Small intestine (tissue), 7 donors: Measurements from ENCODE around the gene SDC4. TPM values are rescaled to one million over a fixed set of nuclear protein-coding genes. Genes with fewer than 3 reads are reported as not detected.
A peak's percentile ranks its signal among the peaks of the same experiment; 100 is the strongest.

ENCODE experiments used
- DNase-seq, 2 donors: peaks; one replicate each; pipeline versions ENCODE4 v3.0.0 to v3.0.0-alpha.2; 2013
- FAIRE-seq: peaks from 2 replicates; lab custom pipeline; 2012; peaks lifted over from hg19 to GRCh38; lab: Jason Lieb, UNC
- H3K27ac ChIP-seq, 3 donors: one replicate each; pipeline ENCODE4 v1.5.1; 2013; ENCODE audit warnings: low read length in 2 of 3, mild to moderate bottlenecking in 2 of 3, control low read depth in 1 of 3, inconsistent platforms in 1 of 3, low read depth in 1 of 3, moderate library complexity in 1 of 3
- H3K27me3 ChIP-seq, 3 donors: one replicate each; pipeline ENCODE4 v1.6.1; 2013; ENCODE audit warnings: low read length in 3 of 3, inconsistent platforms in 1 of 3; ENCODE audit not compliant: control insufficient read depth in 3 of 3, insufficient read depth in 3 of 3
- H3K36me3 ChIP-seq, 3 donors: one replicate each; pipeline ENCODE4 v1.6.1; 2013; ENCODE audit warnings: low read length in 3 of 3, inconsistent platforms in 1 of 3, low read depth in 1 of 3, mild to moderate bottlenecking in 1 of 3, moderate library complexity in 1 of 3; ENCODE audit not compliant: control insufficient read depth in 3 of 3, insufficient read depth in 2 of 3
- H3K4me1 ChIP-seq, 3 donors: one replicate each; pipeline ENCODE4 v1.6.1; 2013; ENCODE audit warnings: low read length in 2 of 3, inconsistent platforms in 1 of 3, low read depth in 1 of 3, mild to moderate bottlenecking in 1 of 3, moderate library complexity in 1 of 3; ENCODE audit not compliant: control insufficient read depth in 3 of 3, insufficient read depth in 2 of 3
- H3K4me3 ChIP-seq, 3 donors: one replicate each; pipeline ENCODE4 v1.5.1; 2013; ENCODE audit warnings: low read length in 3 of 3, control low read depth in 1 of 3, inconsistent platforms in 1 of 3, low read depth in 1 of 3, mild to moderate bottlenecking in 1 of 3, moderate library complexity in 1 of 3
- H3K9me3 ChIP-seq, 2 donors: one replicate each; pipeline ENCODE4 v1.6.1; 2013; ENCODE audit warnings: low read depth in 1 of 2, low read length in 1 of 2; ENCODE audit not compliant: control insufficient read depth in 2 of 2, insufficient read depth in 1 of 2
- WGBS, 3 donors: extraction: QIAGEN DNeasy Blood & Tissue Kit; methylation state at CpG; one replicate each; pipeline ENCODE4 v1.1.7; 2013; 5-methylcytosine and 5-hydroxymethylcytosine counted together
- polyA plus RNA-seq, 4 donors: library from polyadenylated mRNA; stranded (reverse) in 3 of 4; unstranded in 1 of 4; fragments of 200-250 nt in 3 of 4; fragments of 120-200 nt in 1 of 4; gene quantifications; one replicate each; pipeline versions ENCODE4 v1.2.1 to v1.2.3, GENCODE V29; 2013
- donor health status: healthy with polysubstance abuse.
- donor health status: control.
- donor health status: control.
- donor health status: Bipolar disorder and iron deficiency.
- donor health status: healthy.

The SDC4 gene
- polyA plus RNA-seq, 4 donors: 14.3 to 95.8 (median 23.5) TPM

DNA sequence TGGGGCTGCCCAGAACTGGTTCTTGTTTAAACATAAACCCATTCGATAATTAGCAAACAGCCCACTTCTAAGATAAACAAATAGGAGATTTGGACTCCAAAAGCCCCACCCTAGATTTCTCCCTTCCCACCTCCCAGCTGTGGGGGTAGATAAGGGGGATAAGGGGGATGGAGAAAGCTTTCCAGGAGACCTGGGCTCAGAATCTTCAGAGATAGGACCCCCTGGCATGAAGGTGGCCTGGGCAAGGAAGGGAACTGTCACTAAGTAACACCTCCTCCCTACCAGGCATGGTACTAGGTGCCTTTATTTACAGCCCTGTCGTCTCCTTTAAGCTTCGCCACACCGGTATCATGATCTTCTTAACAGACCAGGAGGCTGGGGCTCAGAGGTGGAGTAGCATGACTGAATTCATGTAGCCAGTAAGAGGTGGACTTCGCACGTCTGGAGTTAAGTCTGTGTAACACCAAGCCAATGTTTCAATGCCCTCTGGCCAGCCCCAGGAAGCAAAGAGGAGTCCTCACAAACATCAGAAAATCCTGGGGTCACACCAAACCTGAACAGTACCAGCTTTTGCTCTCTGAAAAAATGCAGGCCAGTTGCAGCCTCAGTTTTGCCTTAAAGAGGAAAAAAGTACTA, 4.6 kb downstream of the SDC4 start:
- Histone ChIP-seq H3K27me3 (no peaks in the 10 kb centered on the region), H3K27ac (peak overlapping the region; percentile 94 to 96 (median 95)), H3K4me1 (peaks cover 11 to 74% (median 16%) of the 10 kb centered on the region in 3 donors), H3K9me3 (no peaks in the 10 kb centered on the region), H3K36me3 (peaks cover 0 to 47% (median 0%) of the 10 kb centered on the region in 3 donors), H3K4me3 (peak overlapping the region in 2 of 3 donors; percentile 32 to 87)
- no peak for FAIRE-seq
- 13 to 48% (median 22%) methylated on average over 6 of the region's 6 CpGs for WGBS, 3 donors
- peak; percentile 92 to 96 for DNase-seq

GRCh38 chr20:45342855-45343531, 5.2 kb downstream of the SDC4 start:
- H3K4me1 ChIP-seq: peaks cover 14 to 78% (median 19%) of the 10 kb centered on the region in 3 donors
- WGBS, 3 donors: 11 to 57% (median 29%) methylated on average over 6 of the region's 6 CpGs
- DNase-seq: peak; percentile 66 to 80
- no peak for FAIRE-seq
- H3K27ac ChIP-seq: peak overlapping the region; percentile 94 to 96 (median 95)
- H3K27me3 ChIP-seq: no peaks in the 10 kb centered on the region
- H3K9me3 ChIP-seq: no peaks in the 10 kb centered on the region
- H3K4me3 ChIP-seq: peak overlapping the region in 2 of 3 donors; percentile 18 to 25
- H3K36me3 ChIP-seq: peaks cover 0 to 53% (median 0%) of the 10 kb centered on the region in 3 donors

GRCh38 chr20:45341939-45342854, 6.0 kb downstream of the SDC4 start:
- Histone ChIP-seq H3K27me3 (no peaks in the 10 kb centered on the region), H3K4me3 (peak overlapping the region in 2 of 3 donors; percentile 12 to 17), H3K36me3 (peaks cover 0 to 61% (median 0%) of the 10 kb centered on the region in 3 donors), H3K4me1 (peaks cover 14 to 86% (median 19%) of the 10 kb centered on the region in 3 donors), H3K27ac (peak overlapping the region; percentile 94 to 96 (median 95)), H3K9me3 (no peaks in the 10 kb centered on the region)
- DNase-seq: peak in 1 of 2 donors; percentile 82
- WGBS, 3 donors: 10 to 40% (median 26%) methylated on average over 16 of the region's 16 CpGs
- no peak for FAIRE-seq

DNA sequence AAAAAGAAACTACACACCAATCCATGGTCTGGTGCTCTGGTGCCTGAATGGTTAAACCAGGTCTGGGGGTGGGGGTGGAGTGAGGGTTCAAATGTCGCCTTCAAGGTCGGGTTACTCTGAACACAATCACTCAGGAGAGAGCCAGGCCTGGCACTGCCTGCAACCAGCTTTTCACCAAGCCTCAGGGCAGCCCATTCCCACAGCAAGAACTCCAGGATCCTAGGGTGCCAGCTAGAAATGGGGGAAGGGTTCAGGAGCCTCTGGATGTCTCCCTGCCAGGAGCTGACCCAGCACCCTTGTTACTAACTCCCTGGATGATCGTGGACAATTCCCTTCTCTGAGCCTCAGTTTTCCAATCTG, 6.7 kb downstream of the SDC4 start:
- no peaks in the 10 kb centered on the region for H3K9me3 ChIP-seq
- peaks cover 14 to 91% (median 19%) of the 10 kb centered on the region in 3 donors for H3K4me1 ChIP-seq
- H3K27ac ChIP-seq: peak overlapping the region; percentile 94 to 96 (median 95)
- WGBS, 3 donors: 5 to 54% (median 23%) methylated on average over 3 of the region's 3 CpGs
- FAIRE-seq (no peak), DNase-seq (no peak)
- no peaks in the 10 kb centered on the region for H3K27me3 ChIP-seq
- H3K36me3 ChIP-seq: peaks cover 0 to 63% (median 0%) of the 10 kb centered on the region in 3 donors
- H3K4me3 ChIP-seq: peak overlapping the region in 2 of 3 donors; percentile 12 to 17

GRCh38 chr20:45340951-45341350, 7.3 kb downstream of the SDC4 start:
- H3K4me3 ChIP-seq: no peak overlapping the region
- peaks cover 0 to 63% (median 0%) of the 10 kb centered on the region in 3 donors for H3K36me3 ChIP-seq
- H3K4me1 ChIP-seq: peaks cover 14 to 91% (median 19%) of the 10 kb centered on the region in 3 donors
- DNase-seq (no peak), FAIRE-seq (no peak)
- WGBS, 3 donors: 21 to 58% (median 48%) methylated on average over 1 of the region's 1 CpG
- peak overlapping the region; percentile 43 to 96 (median 95) for H3K27ac ChIP-seq
- no peaks in the 10 kb centered on the region for H3K9me3 ChIP-seq
- H3K27me3 ChIP-seq: no peaks in the 10 kb centered on the region

DNA sequence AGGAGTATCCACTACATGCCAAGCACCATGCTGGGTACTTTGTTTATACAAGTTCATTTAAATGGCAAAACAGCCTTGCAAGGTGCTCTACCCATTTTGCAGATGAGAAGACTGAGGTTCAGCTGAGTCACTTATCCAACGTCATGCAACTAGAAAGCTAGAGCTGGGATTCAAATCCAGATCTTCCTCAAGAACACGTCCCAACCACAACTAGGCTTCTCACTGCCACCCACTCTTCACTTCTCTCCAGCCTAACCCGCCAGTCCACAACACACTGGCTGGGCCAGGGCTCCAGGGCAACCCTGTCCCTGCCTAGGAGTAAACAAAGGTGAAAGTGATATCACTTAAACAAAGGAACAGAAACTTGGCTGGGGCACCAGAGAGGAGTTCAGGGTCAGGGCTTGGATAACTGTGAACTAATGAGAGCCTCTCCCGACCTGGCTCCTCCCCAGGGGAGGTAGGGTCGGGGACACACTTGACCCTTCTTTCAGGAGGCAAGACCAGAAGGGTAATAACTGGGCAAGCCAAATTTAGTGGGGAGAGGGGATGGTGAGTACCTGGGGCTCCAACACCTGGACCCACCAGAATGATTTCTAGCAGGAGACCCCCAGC, 7.9 kb downstream of the SDC4 start:
- peaks cover 0 to 65% (median 3%) of the 10 kb centered on the region in 3 donors for H3K36me3 ChIP-seq
- H3K4me1 ChIP-seq: peaks cover 14 to 85% (median 17%) of the 10 kb centered on the region in 3 donors
- H3K4me3 ChIP-seq: no peak overlapping the region
- WGBS, 3 donors: 13 to 49% (median 23%) methylated on average over 5 of the region's 5 CpGs
- DNase-seq (peak in 1 of 2 donors; percentile 77), FAIRE-seq (no peak)
- peak overlapping the region; percentile 43 to 96 (median 95) for H3K27ac ChIP-seq
- no peaks in the 10 kb centered on the region for H3K27me3 ChIP-seq
- no peaks in the 10 kb centered on the region for H3K9me3 ChIP-seq

- FAIRE-seq (no peak), DNase-seq (no peak)
- Histone ChIP-seq H3K4me1 (peaks cover 14 to 79% (median 17%) of the 10 kb centered on the region in 3 donors), H3K27me3 (no peaks in the 10 kb centered on the region), H3K36me3 (peaks cover 3 to 69% (median 5%) of the 10 kb centered on the region in 3 donors), H3K4me3 (no peak overlapping the region), H3K27ac (peak overlapping the region in 2 of 3 donors; percentile 33 to 96), H3K9me3 (no peaks in the 10 kb centered on the region)
- WGBS, 3 donors: 37 to 78% (median 50%) methylated on average over 2 of the region's 2 CpGs
Observed at GRCh38 chr20:45339799-45340198, 8.4 kb downstream of the SDC4 start.
